Calu3 (cell line): Measurements from ENCODE around the gene TSPAN6. TPM values are rescaled to one million over a fixed set of nuclear protein-coding genes. Genes with fewer than 3 reads are reported as not detected.
A peak's percentile ranks its signal among the peaks of the same experiment; 100 is the strongest.

Experiments
- BruUV-seq: library from RNA; stranded (reverse); fragments of 400-500 nt; replicated peaks from 2 replicates; lab custom pipeline; 2021; lab: Mats Ljungman, UMichigan
- CTCF ChIA-PET: fragments of 300-600 bp; sonication (Branson Sonifier 250); formaldehyde crosslinking; loops from one replicate; lab custom pipeline; 2022; ENCODE audit warnings: antibody characterized with exemption; lab: Charles Lee
- DNase-seq: peaks from one replicate; pipeline ENCODE4 v3.0.0; 2022
- H3K27ac Mint-ChIP-seq: one replicate; pipeline ENCODE4 v1.8.0; 2022; ENCODE audit warnings: mixed read lengths; ENCODE audit not compliant: unreplicated experiment
- H3K27me3 Mint-ChIP-seq: one replicate; pipeline ENCODE4 v1.8.0; 2022; ENCODE audit warnings: mixed read lengths; ENCODE audit not compliant: unreplicated experiment
- H3K36me3 Mint-ChIP-seq: one replicate; pipeline ENCODE4 v1.8.0; 2022; ENCODE audit warnings: mild to moderate bottlenecking, moderate library complexity, mixed read lengths; ENCODE audit not compliant: insufficient read depth, unreplicated experiment
- H3K4me1 Mint-ChIP-seq: one replicate; pipeline ENCODE4 v1.8.0; 2022; ENCODE audit warnings: mild to moderate bottlenecking, low read depth, mixed read lengths; ENCODE audit not compliant: unreplicated experiment
- H3K4me3 Mint-ChIP-seq: one replicate; pipeline ENCODE4 v1.8.0; 2022; ENCODE audit warnings: mild to moderate bottlenecking, low read depth, moderate library complexity, mixed read lengths; ENCODE audit not compliant: unreplicated experiment
- H3K9me3 Mint-ChIP-seq: one replicate; pipeline ENCODE4 v1.8.0; 2022; ENCODE audit warnings: low read depth, mixed read lengths; ENCODE audit not compliant: unreplicated experiment
- CTCF ChIP-seq: fragments of 200-600 bp; IDR thresholded peaks from one replicate; pipeline ENCODE4 v1.8.0; 2022; ENCODE audit warnings: antibody characterized with exemption; ENCODE audit not compliant: unreplicated experiment
- intact Hi-C: fragments of 100-400 bp; cut with micrococcal nuclease; formaldehyde crosslinking; loops from one replicate; pipeline ENCODE4 v1.10.0; 2022; ENCODE audit not compliant: unreplicated experiment
- total RNA-seq: library from RNA; stranded (reverse); gene quantifications from 2 replicates; pipeline ENCODE4 v1.2.3, GENCODE V29; 2022

Gene TSPAN6
- total RNA-seq, 1 experiment from 2014 or later: 70.6 TPM

- no peak overlapping the region for H3K27ac Mint-ChIP-seq
- no TSS peak for BruUV-seq
- H3K27me3 Mint-ChIP-seq: no peaks in the 10 kb centered on the region
- DNase-seq: no peak
- intact Hi-C loops: no loop called here
- no peaks in the 10 kb centered on the region for H3K9me3 Mint-ChIP-seq
- no peak overlapping the region for H3K4me3 Mint-ChIP-seq
- no peak for TF ChIP-seq CTCF
- H3K36me3 Mint-ChIP-seq: no peaks in the 10 kb centered on the region
- no peaks in the 10 kb centered on the region for H3K4me1 Mint-ChIP-seq
- CTCF ChIA-PET: no interaction called here
These were observed 10.6 kb downstream of the TSPAN6 start for GRCh38 chrX:100625985-100626491.

- H3K4me1 Mint-ChIP-seq: no peaks in the 10 kb centered on the region
- no peak overlapping the region for H3K4me3 Mint-ChIP-seq
- no peaks in the 10 kb centered on the region for H3K36me3 Mint-ChIP-seq
- DNase-seq: no peak
- no TSS peak for BruUV-seq
- intact Hi-C loops: no loop called here
- no peaks in the 10 kb centered on the region for H3K9me3 Mint-ChIP-seq
- no peaks in the 10 kb centered on the region for H3K27me3 Mint-ChIP-seq
- no peak for TF ChIP-seq CTCF
- CTCF ChIA-PET: no interaction called here
- H3K27ac Mint-ChIP-seq: no peak overlapping the region
These were observed 13.6 kb downstream of the TSPAN6 start for GRCh38 chrX:100623001-100623400.

- H3K4me1 Mint-ChIP-seq: peaks cover 7% of the 10 kb centered on the region
- TF ChIP-seq CTCF: peak; percentile 25
- H3K36me3 Mint-ChIP-seq: no peaks in the 10 kb centered on the region
- intact Hi-C loops: loop anchor here (1.0 to 5.0 kb wide), 2 partner anchors 21 to 152 kb away; partner anchors contain the start of gene TSPAN6
- CTCF ChIA-PET: interaction anchor here (0.6 to 1.7 kb wide), 8 partner anchors 22 to 247 kb away, joined by 3 to 31 read pairs (median 6); partner anchors contain the start of gene TSPAN6
- no peaks in the 10 kb centered on the region for H3K9me3 Mint-ChIP-seq
- BruUV-seq: no TSS peak
- DNase-seq: peak; percentile 46
- H3K27ac Mint-ChIP-seq: no peak overlapping the region
- no peak overlapping the region for H3K4me3 Mint-ChIP-seq
- no peaks in the 10 kb centered on the region for H3K27me3 Mint-ChIP-seq
These were observed 21.6 kb downstream of the TSPAN6 start for GRCh38 chrX:100615005-100615404.

GRCh38 chrX:100611951-100612350 is 24.7 kb downstream of the TSPAN6 start:
- intact Hi-C loops: no loop called here
- peaks cover 7% of the 10 kb centered on the region for H3K4me1 Mint-ChIP-seq
- CTCF ChIA-PET: no interaction called here
- no peaks in the 10 kb centered on the region for H3K36me3 Mint-ChIP-seq
- no TSS peak for BruUV-seq
- no peaks in the 10 kb centered on the region for H3K9me3 Mint-ChIP-seq
- H3K27me3 Mint-ChIP-seq: no peaks in the 10 kb centered on the region
- TF ChIP-seq CTCF: no peak
- H3K27ac Mint-ChIP-seq: no peak overlapping the region
- no peak overlapping the region for H3K4me3 Mint-ChIP-seq
- DNase-seq: no peak
